ENCODE results near the gene ADAM22.
A peak's percentile ranks its signal among the peaks of the same experiment; 100 is the strongest.

- TF ChIP-seq CTCF (IDR thresholded peaks at IDR 0.05) (no peak), POLR2A (IDR thresholded peaks at IDR 0.05) (peak in 1 of 2 donors; percentile 41)
These were observed 285.0 kb downstream of the ADAM22 start for GRCh38 chr7:88218836-88219605.
